Brain pericyte (primary cell): ENCODE results near the gene BECN2.

Source experiments
- DNase-seq: peaks from one replicate; pipeline ENCODE4 v3.0.0-alpha.2; 2012; ENCODE audit warnings: low read depth, low spot score

Gene BECN2, protein sequence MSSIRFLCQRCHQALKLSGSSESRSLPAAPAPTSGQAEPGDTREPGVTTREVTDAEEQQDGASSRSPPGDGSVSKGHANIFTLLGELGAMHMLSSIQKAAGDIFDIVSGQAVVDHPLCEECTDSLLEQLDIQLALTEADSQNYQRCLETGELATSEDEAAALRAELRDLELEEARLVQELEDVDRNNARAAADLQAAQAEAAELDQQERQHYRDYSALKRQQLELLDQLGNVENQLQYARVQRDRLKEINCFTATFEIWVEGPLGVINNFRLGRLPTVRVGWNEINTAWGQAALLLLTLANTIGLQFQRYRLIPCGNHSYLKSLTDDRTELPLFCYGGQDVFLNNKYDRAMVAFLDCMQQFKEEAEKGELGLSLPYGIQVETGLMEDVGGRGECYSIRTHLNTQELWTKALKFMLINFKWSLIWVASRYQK

DNA sequence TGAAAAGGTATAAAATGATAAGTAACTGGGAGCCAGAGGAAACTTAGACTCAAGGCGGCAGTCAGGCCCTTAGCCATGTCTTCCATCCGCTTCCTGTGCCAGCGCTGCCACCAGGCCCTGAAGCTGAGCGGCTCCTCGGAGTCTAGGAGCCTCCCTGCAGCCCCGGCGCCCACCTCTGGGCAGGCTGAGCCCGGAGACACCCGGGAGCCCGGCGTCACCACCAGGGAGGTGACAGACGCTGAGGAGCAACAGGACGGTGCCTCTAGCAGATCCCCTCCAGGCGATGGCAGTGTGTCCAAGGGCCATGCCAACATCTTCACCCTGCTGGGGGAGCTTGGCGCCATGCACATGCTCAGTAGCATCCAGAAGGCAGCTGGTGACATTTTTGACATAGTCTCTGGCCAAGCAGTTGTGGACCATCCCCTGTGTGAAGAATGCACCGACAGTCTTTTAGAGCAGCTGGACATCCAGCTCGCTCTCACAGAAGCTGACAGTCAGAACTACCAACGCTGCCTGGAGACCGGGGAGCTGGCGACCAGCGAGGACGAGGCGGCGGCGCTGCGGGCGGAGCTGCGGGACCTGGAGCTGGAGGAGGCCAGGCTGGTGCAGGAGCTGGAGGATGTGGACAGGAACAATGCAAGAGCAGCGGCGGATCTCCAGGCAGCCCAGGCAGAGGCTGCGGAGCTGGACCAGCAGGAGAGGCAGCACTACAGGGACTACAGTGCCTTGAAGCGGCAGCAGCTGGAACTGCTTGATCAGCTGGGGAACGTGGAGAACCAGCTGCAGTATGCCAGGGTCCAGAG lies at the start of gene BECN2:
TSS of gene BECN2 (plus strand) at position 76 of the 803 bp plus-strand sequence. CDS start at position 76, 0 bp downstream.
- DNase-seq = no peak

DNA sequence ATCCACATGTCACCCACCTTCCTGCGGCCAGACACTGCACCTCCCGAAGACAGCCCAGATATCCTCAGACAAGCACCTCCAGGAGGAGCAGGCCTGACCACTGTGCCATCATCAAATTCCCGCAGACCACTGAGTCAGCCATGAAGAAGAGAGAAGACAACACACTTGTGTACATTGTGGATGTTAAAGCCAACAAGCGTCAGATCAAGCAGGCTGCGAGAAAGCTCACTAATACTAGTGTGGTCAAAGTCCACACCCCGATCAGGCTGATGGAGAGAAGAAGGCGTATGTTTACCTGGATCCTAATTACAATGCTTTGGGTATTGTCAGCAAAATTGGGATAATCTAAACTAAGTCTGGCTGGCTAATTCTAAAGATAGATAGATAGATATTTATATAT lies 41.4 kb upstream of the BECN2 start:
- DNase-seq = no peak

DNA sequence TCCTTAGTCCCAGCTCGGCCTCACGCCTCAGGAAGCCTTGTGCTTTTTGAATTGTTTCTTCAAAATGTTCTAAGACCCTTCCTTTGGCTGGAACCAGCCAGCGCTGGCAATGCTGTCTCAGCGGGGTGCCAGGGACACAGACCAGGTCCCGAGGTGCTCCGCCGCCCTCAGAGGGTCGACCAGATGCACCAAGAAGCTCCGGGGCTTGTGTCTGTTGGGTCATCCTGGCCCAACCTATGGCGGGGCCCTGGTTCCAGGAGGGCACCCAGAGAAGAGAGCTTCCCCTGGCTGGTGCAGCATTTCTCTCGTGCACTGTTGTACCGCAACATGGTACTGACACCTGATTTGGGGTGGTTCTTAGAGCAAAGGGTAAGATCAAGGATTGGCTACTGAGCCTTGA lies 40.1 kb upstream of the BECN2 start:
- DNase-seq = no peak

DNA sequence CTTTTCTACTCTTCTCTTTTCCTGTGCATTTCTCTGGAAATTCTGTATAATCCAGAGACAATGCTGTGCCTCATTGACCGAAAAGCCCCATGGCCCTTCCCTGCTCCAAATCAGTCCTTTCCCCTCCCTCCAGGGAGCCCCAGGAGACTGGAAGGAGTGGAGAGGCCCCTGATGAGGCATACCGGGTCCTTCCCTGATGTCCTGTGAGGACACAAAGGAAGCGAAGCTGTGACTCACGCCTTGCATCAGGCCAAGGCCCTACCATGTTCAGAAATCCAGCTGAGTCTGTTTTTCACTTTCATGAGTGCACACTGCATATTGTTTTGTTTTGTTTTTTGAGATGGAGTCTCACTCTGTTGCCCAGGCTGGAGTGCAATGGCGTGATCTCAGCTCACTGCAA lies 38.7 kb upstream of the BECN2 start:
- no peak for DNase-seq

DNA sequence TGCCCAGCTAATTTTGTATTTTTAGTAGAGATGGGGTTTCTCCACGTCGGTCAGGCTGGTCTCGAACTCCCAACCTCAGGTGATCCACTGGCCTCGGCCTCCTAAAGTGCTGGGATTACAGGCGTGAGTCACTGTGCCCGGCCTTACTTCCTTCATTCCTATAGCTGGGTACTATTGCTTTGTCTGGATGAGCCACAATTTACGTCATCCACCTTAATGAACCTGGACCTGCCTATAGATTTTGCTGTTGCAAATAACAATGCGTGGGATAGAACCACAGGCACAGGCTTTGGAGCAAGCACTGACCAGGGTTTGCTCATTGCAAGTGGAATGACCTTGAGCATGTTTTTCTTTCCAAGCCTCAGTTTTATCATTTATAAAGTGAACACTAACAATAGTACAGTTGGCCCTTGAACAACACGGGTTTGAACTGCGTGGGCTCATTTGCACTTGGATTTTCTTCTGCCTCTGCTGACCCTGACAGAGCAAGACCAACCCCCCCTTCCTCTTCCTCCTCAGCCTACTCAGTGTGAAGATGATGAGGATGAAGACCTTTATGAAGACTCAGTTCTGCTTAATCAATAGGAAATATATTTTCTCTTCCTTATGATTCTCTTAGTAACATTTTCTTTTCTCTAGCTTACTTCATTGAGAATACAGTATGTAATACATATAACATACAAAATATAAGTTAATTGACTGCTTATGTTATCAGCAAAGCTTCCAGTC lies 33.3 kb upstream of the BECN2 start:
- DNase-seq = no peak

DNA sequence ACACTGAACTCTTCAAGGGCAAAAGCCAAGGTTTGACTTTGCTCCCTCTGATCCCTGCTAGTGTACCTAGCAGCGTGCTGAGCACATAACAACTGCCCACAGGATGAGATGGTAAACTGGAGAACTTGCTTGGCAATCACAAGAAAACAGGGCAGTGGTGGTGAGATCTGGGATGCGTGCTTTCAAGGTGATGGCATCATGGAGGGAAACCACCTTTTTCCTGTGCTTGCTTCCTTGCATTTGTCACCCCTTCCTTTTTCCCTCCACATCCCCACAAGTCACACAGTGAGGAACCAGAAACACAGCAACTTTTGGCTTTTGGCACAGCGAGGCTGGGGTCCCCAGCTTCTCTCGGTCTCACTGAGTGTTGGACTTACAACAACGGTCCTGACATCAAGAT lies 31.4 kb upstream of the BECN2 start:
- no peak for DNase-seq

DNA sequence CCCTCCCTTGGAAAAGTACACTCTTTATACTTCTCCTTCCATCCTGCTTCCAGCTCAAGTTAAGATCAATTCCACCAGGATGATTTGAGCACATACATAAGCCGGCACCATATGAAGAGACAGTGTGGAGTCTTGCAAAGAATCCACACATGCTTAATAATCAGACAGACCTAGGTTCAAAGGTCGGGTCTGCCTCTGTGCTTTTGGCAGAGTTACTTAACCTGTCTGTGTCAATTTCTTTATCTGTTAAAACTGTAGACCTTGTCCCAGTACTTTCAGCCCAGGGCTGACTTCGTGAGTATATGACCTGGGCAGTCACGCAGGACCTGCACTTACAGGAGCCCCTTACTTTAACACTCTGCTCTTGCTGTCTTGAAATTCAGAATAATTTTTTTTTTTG lies 30.2 kb upstream of the BECN2 start:
- DNase-seq = no peak

DNA sequence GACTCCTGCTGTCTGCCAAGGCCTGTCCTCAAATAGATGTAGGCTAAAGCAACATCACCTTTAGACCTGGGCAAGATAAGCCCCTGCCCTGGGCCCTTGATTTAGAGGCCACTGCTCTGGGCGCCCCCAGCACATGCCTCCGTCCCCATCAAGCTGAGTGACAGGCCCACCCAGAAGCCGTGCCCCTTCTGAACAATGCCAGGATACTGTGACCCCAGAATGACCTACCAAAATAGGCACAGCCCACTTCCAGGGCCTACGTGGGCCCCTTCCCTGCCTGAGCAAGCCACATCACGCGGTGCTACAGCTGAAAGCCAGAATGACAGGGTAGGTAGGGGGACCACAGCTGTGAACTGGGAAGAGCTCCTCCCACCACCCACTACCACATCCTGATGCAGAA lies 24.7 kb upstream of the BECN2 start:
- no peak for DNase-seq

DNA sequence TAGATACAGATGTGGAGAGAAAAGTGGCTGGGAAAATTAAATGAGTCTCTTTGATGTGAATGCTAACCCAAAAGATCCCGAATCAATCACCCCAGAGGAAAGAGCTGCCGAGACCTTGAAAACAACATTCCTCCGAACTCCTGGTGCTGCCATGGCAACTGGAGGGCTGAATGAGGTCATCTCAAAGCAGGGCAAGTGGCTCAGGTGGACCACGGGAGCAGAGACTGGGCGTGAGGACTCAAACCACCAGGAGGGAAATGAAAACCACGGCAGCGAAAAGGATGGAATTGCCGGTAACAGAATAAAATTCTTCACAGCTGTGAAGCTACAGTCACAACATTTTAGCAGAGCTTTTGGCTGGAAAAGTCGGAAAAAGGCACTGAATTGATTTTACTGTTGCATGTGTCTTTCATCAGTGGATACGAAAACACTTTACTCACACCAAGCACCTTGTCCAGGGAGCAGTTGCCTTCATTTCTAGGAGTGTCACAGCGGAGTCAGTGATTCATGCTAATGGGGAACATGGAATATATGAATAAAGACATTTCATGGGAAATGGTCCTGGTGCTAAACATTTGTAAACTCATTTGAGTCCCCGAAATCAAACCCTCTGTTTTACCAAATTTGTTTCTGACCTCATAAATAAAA lies 23.2 kb upstream of the BECN2 start:
- DNase-seq = no peak

DNA sequence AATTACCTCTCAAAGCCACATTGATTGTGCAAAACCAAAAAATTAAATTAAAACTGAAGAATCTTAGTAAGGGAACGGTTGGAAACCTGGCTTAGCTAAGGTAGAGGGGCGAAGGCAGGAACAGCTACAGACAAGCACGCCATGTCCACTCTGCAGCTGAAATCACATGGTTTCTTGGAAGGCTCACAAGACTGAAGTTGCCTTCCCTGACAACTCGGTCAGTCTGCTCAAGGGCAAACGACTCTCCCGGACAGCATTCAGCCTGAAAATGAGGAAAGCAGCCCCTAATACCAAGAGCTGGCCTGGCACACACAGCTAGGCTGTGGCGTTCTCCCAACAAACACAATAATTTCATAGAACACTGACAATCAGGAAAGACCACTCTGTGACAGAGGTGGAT lies 22.7 kb upstream of the BECN2 start:
- DNase-seq = no peak

DNA sequence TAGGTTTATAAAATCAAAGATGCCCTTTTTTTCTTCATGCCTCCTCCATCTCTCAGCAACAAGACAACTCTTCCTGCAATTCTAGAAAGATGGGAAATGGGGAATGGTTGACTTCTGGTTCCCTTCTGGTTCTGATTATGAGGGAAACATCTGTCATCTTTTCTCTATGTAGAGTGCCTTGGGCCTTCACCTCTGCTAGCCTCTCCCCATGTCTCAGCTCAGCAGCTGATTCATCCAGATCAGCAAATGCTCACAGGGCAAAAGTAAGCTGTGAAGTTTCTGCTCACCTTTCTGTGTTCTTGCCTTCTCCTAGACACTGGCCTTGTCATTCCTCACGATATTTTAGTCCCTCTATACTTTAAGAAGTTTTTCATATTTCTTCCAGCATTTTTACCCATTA lies 17.8 kb upstream of the BECN2 start:
- DNase-seq = no peak

DNA sequence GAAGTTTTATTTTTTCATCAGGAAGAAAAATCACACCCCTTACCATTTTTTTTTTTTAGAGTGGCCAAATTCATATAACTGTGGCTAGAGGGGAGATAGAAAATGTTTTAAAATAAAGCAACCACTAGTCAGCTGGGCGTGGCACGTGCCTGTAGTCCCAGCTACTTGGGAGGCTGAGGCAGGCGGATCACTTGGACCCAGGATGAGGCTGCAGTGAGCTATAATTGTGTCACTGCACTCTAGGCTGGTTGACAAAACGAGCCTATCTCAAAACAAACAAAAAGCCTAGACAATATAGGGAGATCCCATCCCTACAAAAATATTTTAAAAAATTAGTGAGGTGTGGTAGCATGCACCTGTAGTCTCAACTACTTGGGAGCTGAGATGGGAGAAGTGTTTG lies 14.8 kb upstream of the BECN2 start:
- DNase-seq = no peak

DNA sequence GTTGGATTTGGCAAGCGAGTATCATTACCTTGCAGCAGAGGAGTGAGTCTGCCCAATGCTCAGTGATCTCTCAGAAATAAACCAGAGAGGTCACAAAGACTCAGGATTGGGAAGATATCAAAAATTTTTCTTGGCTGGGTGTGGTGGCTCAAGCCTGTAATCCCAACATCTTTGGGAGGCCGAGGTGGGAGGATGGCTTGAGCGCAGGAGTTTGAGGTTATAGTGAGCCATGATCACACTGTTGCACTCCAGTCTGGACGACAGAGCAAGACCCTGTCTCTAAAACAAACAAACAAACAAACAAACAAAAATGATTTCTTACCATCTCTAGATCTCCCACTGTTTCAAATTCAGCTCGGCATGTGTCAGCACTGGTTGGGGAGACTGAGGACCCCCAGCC lies 13.3 kb upstream of the BECN2 start:
- DNase-seq = no peak

DNA sequence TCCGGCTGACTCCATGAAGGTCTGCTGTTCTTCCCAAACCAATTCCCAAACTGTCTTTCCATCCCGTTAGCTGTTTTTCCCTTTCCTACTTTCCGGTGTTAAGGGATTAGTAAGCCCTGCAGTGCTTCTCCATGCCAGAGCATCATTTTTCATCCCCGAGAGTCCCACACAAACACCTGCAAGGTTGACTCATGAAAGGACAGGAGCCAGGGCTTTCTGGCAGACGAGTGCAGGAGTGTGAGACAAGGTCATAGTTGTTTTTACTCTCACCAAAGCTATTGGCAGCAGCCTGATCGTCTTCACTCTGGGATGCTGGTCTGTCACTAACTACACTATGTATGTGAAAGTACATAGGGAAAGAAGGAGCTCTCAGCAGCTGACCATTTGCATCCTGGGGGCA lies 10.2 kb upstream of the BECN2 start:
- no peak for DNase-seq

DNA sequence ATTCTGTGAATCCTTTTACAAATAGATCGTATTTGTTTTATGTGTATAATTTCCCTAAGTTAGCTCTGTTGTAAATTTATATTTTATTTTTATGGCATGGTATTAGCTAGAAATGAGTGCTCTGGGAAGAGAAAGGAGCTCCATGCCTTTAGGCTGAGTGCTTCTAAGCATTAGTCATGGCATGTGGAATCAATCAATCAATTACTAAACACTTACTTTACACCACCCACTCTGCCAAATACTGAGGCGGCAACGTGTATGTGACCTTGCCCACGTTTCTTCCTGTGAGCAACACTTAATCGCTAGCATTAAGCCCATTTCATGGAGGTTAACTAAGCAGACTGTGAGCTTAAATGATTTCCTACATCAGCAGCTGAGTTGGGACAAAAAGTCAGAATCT lies 7.2 kb upstream of the BECN2 start:
- DNase-seq = no peak

DNA sequence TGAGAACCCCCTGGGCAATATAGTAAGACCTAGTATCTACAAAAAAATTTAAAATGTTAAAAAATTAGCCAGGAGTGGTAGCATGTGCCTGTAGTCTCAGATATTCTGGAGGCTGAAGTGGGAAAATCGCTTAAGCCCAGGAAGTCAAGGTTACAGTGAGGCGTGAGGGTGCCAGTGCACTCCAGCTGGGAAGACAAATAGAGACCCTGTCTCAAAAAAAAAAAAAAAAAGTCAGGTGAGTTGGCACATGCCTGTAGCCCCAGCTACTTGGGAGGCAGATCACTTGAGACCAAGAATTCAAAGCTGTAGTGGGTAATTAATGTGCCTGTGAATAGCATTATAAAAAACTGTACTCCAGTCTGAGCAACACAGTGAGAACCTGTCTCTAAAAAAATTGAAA lies 4.6 kb downstream of the BECN2 start:
- DNase-seq = no peak

DNA sequence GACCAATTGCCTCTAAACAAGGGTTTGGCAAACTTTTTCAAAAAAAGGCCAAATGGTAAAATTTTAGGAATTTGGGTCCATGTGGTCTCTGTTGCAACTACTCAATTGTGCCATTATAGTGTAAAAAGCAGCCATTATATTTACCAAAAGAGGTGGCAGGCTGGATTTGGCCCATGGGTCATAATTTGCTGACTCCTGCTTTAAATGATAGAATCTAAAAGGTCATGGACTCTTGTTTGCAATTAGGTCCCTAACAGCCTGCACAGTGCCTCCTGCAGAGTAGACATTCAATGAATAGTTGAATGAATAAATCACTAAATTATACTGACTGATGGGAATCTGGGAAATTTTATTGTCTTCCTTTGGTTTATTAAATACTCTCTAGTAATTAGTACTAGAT lies 6.2 kb downstream of the BECN2 start:
- no peak for DNase-seq

DNA sequence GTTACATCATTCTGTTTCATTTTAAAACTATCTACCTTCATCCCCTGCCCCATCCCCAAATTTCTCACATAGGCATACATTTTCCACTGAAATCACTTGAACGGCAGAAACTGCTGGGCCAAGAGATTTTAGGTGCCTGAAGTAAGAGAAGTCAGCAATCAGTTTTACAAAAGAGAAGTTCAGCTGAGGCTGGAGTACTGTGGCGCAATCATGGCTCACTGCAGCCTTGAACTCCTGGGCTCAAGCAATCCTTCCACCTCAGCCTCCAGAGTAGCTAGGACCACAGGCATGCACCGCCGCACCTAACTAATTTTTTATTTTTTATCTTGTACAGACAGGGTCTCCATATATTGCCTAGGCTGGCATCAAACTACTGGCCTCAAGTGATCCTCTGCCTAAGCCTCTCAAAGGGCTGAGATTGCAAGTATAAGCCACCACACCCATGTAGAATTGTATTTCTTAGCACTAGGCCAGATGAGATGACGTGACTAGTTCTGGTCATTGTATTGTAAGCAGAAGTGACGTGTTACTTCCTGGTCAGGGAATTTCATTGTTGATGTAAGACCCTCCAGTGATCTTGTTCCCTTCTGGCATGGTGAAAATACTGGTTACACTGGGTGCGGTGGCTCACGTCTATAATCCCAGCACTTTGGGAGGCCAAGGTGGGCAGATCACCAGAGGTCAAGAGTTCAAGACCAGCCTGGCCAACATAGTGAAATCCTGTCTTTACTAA lies 7.1 kb downstream of the BECN2 start:
- DNase-seq = no peak

DNA sequence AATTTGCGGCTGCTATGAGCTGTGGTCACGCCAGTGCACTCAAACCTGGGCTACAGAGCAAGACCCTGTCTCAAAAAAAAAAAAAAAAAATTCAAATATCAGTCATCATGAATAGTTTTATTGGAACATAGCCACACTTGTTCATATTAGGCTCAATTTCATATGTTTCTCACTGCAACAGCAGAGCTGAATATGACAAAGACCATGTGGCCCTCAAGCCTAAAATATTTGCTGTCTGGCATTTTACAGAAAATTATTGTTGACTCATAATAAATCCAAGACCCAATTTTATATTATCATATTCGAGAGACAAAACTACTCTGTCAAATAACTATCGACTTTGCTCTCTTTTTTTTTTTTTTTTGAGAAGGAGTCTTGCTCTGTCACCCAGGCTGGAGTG lies 11.0 kb downstream of the BECN2 start:
- DNase-seq = no peak

DNA sequence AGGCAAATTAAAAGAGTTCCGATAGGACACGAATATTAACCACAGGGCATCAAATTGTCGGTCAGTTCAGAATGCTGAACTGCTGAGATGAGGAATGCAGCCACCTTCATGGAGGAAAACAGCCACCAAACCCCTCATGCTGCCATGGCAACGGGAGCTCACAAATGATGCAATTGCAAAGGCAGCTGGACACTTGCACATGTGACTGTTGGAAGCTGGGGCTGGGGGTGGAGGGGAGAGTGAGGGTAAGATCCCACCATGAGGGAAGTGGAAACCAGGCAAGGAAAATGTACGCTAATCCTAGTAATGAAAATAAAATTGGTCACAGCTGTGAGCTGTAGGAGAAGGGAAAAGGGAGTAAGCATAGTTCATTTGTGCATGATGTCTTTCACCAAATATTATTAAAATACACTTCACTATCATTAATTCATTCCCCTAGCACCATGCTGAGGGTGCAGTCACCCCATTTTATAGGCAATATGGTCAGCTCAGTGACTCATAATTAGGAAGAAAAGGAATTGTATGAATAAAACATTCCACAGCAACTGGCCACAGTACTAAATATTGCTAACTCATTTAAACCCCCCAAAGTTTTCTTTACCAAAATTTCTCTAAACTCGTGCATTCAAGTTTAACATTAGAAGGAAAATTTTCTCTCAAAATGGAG lies 15.3 kb downstream of the BECN2 start:
- no peak for DNase-seq

DNA sequence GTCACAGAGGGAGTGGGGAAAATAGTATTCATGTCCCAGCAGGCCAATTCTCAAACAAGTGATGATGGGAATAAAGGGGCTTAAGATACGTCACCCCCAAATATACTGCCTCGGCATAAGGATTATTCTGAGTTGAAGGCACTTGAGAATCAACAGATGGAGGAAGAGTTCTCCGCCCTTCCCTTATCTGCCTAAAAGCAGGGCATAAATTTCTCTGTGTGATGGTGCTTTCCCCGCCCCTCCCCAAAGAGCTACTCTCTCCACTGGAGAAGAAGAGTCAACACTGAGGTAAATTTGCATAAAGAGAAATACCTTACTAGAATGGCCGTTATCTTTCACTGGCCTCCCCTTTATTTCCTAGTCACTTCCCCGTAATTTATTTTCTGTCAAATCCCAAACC lies 18.7 kb downstream of the BECN2 start:
- no peak for DNase-seq
